Astrocyte (in vitro differentiated cells and primary cell): ENCODE measurements around the gene TTF2. TPM values are rescaled to one million over a fixed set of nuclear protein-coding genes. Genes with fewer than 3 reads are reported as not detected.
A peak's percentile ranks its signal among the peaks of the same experiment; 100 is the strongest.

Source experiments
- DNase-seq: peaks from one replicate; pipeline ENCODE4 v3.0.0-alpha.2; 2010; ENCODE audit warnings: low read depth
- FAIRE-seq: peaks from 2 replicates; lab custom pipeline; 2011; peaks lifted over from hg19 to GRCh38; lab: Jason Lieb, UNC
- H2AFZ ChIP-seq: 2 replicates; pipeline ENCODE4 v1.6.0; 2012; ENCODE audit warnings: low read depth, low read length, inconsistent platforms
- H3K27ac ChIP-seq: 2 replicates; pipeline ENCODE4 v1.5.1; 2011; ENCODE audit warnings: low read depth, low read length, inconsistent platforms
- H3K27me3 ChIP-seq: 2 replicates; pipeline ENCODE4 v1.6.0; 2011; ENCODE audit warnings: low read length, inconsistent platforms; ENCODE audit not compliant: insufficient read depth
- H3K36me3 ChIP-seq: 2 replicates; pipeline ENCODE4 v1.5.1; 2011; ENCODE audit warnings: low read length, inconsistent platforms; ENCODE audit not compliant: insufficient read depth
- H3K4me1 ChIP-seq: 2 replicates; pipeline ENCODE4 v1.5.1; 2011; ENCODE audit warnings: low read length, inconsistent platforms; ENCODE audit not compliant: insufficient read depth
- H3K4me2 ChIP-seq: 2 replicates; pipeline ENCODE4 v1.6.0; 2012; ENCODE audit warnings: low read length, inconsistent platforms
- H3K4me3 ChIP-seq: 2 replicates; pipeline ENCODE4 v1.5.1; 2011; ENCODE audit warnings: low read depth, mild to moderate bottlenecking, low read length, inconsistent platforms; ENCODE audit not compliant: insufficient read depth
- H3K79me2 ChIP-seq: 2 replicates; pipeline ENCODE4 v1.6.0; 2012; ENCODE audit warnings: mild to moderate bottlenecking, low read length, inconsistent platforms; ENCODE audit not compliant: insufficient read depth
- H3K9ac ChIP-seq: 2 replicates; pipeline ENCODE4 v1.6.0; 2012; ENCODE audit warnings: mild to moderate bottlenecking, low read length, inconsistent platforms
- H3K9me3 ChIP-seq: 2 replicates; pipeline ENCODE4 v1.5.1; 2012; ENCODE audit warnings: low read depth, mild to moderate bottlenecking, low read length, inconsistent platforms; ENCODE audit not compliant: insufficient read depth
- H4K20me1 ChIP-seq: 2 replicates; pipeline ENCODE4 v1.6.0; 2012; ENCODE audit warnings: low read length, inconsistent platforms; ENCODE audit not compliant: insufficient read depth
- H3K27ac Mint-ChIP-seq: one replicate; pipeline ENCODE4 v1.8.0; 2021; ENCODE audit warnings: mild to moderate bottlenecking, mixed read lengths; ENCODE audit not compliant: unreplicated experiment
- H3K27me3 Mint-ChIP-seq: one replicate; pipeline ENCODE4 v1.8.0; 2021; ENCODE audit warnings: low read depth, mixed read lengths; ENCODE audit not compliant: unreplicated experiment
- H3K36me3 Mint-ChIP-seq: one replicate; pipeline ENCODE4 v1.8.0; 2021; ENCODE audit warnings: low read depth, mixed read lengths; ENCODE audit not compliant: unreplicated experiment
- H3K4me1 Mint-ChIP-seq: one replicate; pipeline ENCODE4 v1.8.0; 2021; ENCODE audit warnings: low read depth, mixed read lengths; ENCODE audit not compliant: unreplicated experiment
- H3K4me3 Mint-ChIP-seq: one replicate; pipeline ENCODE4 v1.8.0; 2021; ENCODE audit warnings: mild to moderate bottlenecking, moderate library complexity, mixed read lengths; ENCODE audit not compliant: unreplicated experiment
- H3K9me3 Mint-ChIP-seq: one replicate; pipeline ENCODE4 v1.8.0; 2021; ENCODE audit warnings: mild to moderate bottlenecking, mixed read lengths; ENCODE audit not compliant: unreplicated experiment
- CTCF ChIP-seq: IDR thresholded peaks from 2 replicates; pipeline ENCODE4 v1.5.1; 2011; ENCODE audit warnings: low read depth, mild to moderate bottlenecking, inconsistent platforms, low read length, moderate library complexity; ENCODE audit not compliant: insufficient read depth
- EZH2 ChIP-seq: IDR thresholded peaks from 2 replicates; pipeline ENCODE4 v1.6.1; 2012; ENCODE audit warnings: mild to moderate bottlenecking, low read length, inconsistent platforms; ENCODE audit not compliant: insufficient read depth
- total RNA-seq: library from RNA; stranded (reverse); gene quantifications from 2 replicates; pipeline ENCODE4 v1.2.1, GENCODE V29; 2021

Gene TTF2
- total RNA-seq, 1 donor from 2014 or later = 23.4 TPM

DNA sequence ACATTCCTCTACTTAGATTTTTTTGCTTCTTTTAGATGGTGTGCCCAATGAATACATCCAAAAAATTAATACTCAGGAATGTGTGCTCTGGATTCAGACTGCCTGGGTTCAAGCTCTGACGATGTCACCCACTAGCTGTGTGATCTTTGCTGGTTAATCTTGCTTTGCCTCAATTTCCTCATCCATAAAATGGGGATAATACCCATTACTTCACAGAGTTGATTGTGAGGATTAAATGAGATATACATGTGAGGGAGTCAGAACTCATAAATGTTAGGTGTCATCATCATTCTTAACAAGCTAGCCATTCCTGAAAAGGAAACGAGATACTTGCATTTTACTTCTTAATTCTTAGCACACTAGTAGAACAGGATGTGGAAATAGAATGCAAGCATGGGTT lies 12.9 kb upstream of the TTF2 start:
- no peak overlapping the region for H3K4me3 ChIP-seq
- Mint-ChIP-seq H3K4me1 (peaks cover 4% of the 10 kb centered on the region), H3K9me3 (no peaks in the 10 kb centered on the region), H3K27ac (no peak overlapping the region), H3K27me3 (peaks cover 6% of the 10 kb centered on the region), H3K36me3 (peaks cover 2% of the 10 kb centered on the region), H3K4me3 (no peak overlapping the region)
- no peaks in the 10 kb centered on the region for H3K9me3 ChIP-seq
- H3K36me3 ChIP-seq = no peaks in the 10 kb centered on the region
- TF ChIP-seq CTCF = no peak
- TF ChIP-seq EZH2 = no peak
- no peak for DNase-seq
- no peak overlapping the region for H3K4me2 ChIP-seq
- FAIRE-seq = no peak
- H3K27me3 ChIP-seq = no peaks in the 10 kb centered on the region
- no peaks in the 10 kb centered on the region for H4K20me1 ChIP-seq
- no peak overlapping the region for H3K9ac ChIP-seq
- no peaks in the 10 kb centered on the region for H3K79me2 ChIP-seq
- no peaks in the 10 kb centered on the region for H3K4me1 ChIP-seq
- no peak overlapping the region for H2AFZ ChIP-seq
- H3K27ac ChIP-seq = no peak overlapping the region

GRCh38 chr1:117049857-117050256 lies 10.3 kb upstream of the TTF2 start:
- no peaks in the 10 kb centered on the region for H3K27me3 ChIP-seq
- no peak for FAIRE-seq
- no peak overlapping the region for H3K4me3 ChIP-seq
- TF ChIP-seq EZH2 = no peak
- no peak for TF ChIP-seq CTCF
- no peaks in the 10 kb centered on the region for H4K20me1 ChIP-seq
- H3K27ac ChIP-seq = no peak overlapping the region
- DNase-seq = no peak
- H3K4me3 Mint-ChIP-seq = no peak overlapping the region
- no peak overlapping the region for H3K27ac Mint-ChIP-seq
- H3K4me2 ChIP-seq = no peak overlapping the region
- H3K4me1 ChIP-seq = no peaks in the 10 kb centered on the region
- peaks cover 2% of the 10 kb centered on the region for H3K36me3 Mint-ChIP-seq
- H2AFZ ChIP-seq = no peak overlapping the region
- H3K79me2 ChIP-seq = no peaks in the 10 kb centered on the region
- peaks cover 4% of the 10 kb centered on the region for H3K4me1 Mint-ChIP-seq
- no peaks in the 10 kb centered on the region for H3K36me3 ChIP-seq
- H3K9ac ChIP-seq = no peak overlapping the region
- no peaks in the 10 kb centered on the region for H3K9me3 Mint-ChIP-seq
- H3K27me3 Mint-ChIP-seq = peaks cover 6% of the 10 kb centered on the region
- H3K9me3 ChIP-seq = no peaks in the 10 kb centered on the region

GRCh38 chr1:117051224-117052064 lies 8.7 kb upstream of the TTF2 start:
- Histone ChIP-seq H3K27ac (no peak overlapping the region), H3K4me3 (no peak overlapping the region), H3K9ac (no peak overlapping the region), H3K4me2 (no peak overlapping the region), H3K9me3 (no peaks in the 10 kb centered on the region), H4K20me1 (no peaks in the 10 kb centered on the region), H3K79me2 (no peaks in the 10 kb centered on the region), H3K4me1 (no peaks in the 10 kb centered on the region), H2AFZ (peak overlapping the region; percentile 46), H3K27me3 (no peaks in the 10 kb centered on the region), H3K36me3 (no peaks in the 10 kb centered on the region)
- DNase-seq (no peak), FAIRE-seq (no peak)
- no peaks in the 10 kb centered on the region for H3K9me3 Mint-ChIP-seq
- H3K27ac Mint-ChIP-seq = no peak overlapping the region
- no peak overlapping the region for H3K4me3 Mint-ChIP-seq
- peaks cover 1% of the 10 kb centered on the region for H3K4me1 Mint-ChIP-seq
- TF ChIP-seq EZH2 (no peak), CTCF (no peak)
- peaks cover 2% of the 10 kb centered on the region for H3K36me3 Mint-ChIP-seq
- peaks cover 6% of the 10 kb centered on the region for H3K27me3 Mint-ChIP-seq
